ENCODE results near the gene ITGB5.

DNA sequence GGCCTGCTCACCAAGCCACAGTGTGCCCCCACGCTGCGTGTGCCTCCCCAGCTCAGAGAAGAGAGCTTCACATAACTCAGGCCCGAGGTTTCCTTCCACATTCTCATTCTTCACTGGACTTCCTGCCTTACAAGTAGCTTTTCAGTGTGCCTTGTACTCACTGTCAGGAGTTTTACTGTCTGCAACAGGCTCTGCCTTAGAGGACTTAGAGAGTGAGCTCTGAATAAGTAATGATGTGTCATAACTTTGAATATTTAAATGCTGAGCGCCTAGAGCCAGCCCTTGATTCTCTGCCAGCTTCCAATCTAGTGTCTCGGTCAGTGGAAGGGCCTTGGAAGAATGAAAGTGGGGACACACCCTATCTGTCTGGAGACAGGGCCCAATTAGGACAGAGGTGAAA, 41.8 kb downstream of the ITGB5 start:
- no peak for TF ChIP-seq POLR2A (IDR thresholded peaks at IDR 0.05)
- TF ChIP-seq, protein P1, sequence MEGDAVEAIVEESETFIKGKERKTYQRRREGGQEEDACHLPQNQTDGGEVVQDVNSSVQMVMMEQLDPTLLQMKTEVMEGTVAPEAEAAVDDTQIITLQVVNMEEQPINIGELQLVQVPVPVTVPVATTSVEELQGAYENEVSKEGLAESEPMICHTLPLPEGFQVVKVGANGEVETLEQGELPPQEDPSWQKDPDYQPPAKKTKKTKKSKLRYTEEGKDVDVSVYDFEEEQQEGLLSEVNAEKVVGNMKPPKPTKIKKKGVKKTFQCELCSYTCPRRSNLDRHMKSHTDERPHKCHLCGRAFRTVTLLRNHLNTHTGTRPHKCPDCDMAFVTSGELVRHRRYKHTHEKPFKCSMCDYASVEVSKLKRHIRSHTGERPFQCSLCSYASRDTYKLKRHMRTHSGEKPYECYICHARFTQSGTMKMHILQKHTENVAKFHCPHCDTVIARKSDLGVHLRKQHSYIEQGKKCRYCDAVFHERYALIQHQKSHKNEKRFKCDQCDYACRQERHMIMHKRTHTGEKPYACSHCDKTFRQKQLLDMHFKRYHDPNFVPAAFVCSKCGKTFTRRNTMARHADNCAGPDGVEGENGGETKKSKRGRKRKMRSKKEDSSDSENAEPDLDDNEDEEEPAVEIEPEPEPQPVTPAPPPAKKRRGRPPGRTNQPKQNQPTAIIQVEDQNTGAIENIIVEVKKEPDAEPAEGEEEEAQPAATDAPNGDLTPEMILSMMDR (IDR thresholded peaks at IDR 0.05), result no peak
- no peak for TF ChIP-seq POLR2AphosphoS5 (IDR thresholded peaks at IDR 0.05)

Data from upper lobe of left lung (tissue), 4 donors.